Cortex of kidney (tissue), 1 donor: ENCODE results near the gene PTPRN2.
"Not testable (repeated sequence)": the region's sequence is repeated elsewhere in the genome, so short reads cannot be mapped to it uniquely, and the experiment has no call there.

Experiments used
- DNase-seq: peaks from one replicate; lab custom pipeline; 2025; lab: John Stamatoyannopoulos, UW

The PTPRN2 gene

DNA sequence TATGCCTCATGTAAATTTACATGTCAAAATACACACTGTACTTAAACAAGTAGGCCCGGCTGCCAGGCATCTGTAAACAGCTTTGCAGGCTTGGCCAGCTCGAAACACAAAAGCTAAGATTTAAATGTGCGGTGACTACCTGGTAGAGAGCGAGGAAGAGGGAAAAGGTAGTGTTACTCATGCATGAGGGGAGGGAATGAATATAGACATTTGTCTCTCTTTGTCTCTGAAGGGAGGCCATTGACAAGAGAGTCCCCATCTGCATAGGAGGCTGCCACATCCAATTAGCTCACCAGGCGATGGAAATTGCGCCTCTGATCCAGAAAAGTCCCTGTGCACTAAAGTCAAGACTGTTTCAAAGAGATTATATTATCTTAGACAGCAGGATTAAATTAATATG is 535.8 kb downstream of the PTPRN2 start:
- DNase-seq: no peak

DNA sequence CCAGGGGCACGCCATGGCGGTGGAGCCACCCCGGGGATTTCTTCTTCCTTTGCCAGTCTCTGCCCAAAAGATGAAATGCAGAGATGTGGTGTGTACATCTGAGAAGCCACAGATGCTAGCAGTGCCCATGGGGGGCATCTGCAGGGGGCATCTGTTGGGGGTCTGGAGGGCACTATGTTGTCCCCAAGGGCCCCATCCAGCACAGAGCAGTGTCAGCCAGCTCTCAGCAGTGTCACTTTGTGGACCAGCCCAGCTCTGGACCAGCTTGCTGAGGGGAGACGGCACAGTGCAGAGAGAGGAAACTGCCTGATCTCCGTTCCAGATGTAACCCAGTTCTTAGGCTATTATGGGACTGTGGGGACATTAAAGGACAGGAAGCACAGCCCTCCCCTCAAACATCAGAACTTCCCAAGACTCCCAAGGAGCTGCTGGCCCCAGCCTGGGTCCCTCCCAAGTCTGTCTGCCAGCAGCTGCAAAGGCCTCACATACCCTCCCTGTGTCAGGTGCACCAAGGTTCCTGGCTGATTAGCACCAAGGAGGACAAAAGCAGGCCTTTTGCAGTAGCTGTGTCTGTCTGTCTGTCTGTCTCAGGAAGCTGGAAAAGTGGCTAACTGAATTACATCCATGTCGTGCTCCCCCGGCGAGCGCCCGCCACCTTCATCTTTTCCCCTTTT is 536.5 kb downstream of the PTPRN2 start:
- DNase-seq: no peak

DNA sequence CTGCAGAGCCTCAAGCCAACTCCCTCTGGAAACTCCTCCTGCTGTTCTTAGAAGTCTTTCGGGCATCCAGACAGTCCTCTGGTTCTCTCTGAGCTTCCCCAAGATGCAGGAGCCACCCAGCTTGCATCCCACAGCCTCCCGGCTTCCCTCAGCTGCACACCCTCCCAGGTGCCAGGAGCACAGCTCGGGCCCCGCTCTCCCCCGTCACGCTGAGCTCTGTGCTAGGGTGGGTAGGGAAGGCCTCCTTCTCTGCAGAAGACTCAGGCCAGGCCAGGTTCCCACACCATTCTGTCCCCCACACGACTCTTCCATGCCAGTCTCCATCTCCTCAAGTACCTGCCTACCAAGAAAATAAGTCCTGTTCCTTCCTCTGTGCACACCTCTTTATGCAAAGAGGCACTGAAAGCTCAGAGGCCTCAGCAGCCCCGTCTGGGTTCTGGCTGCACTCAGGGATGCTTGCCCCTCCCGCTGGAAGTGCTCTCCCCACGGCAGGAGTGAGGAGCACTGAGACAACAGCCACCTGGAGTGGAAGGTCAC is 537.1 kb downstream of the PTPRN2 start:
- no peak for DNase-seq

DNA sequence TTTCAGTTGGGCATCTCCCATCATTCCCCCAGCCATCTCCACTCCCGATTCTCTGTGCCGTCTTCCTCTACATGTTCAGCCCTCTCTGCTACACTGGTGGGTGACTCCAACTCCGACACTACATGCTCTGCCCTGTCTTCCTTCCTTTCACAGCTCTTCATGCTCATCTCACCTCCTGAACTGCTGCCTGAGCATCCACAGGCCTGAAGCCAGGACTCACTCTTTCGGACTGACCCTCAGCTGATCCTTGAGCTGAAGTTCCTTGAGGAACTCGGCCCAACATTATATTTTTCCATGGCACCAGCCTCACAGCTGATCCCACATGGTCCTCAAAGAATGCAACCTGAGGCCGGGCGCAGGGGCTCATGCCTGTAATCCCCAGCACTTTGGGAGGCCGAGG is 538.4 kb downstream of the PTPRN2 start:
- DNase-seq: no peak

DNA sequence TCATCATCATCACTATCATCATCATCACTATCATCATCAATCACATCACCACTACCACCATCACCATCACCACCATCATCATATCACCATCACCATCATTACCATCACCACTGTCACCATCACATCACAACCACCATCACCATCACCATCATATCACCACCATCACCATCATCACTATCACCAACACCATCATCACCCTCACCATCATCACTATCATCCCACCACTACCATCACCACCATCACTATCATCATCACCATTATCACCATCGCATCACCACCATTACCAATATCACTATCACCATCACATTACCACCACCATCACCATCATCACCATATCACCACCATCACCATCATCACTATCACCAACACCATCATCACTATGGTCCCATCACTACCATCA is 539.1 kb downstream of the PTPRN2 start:
- DNase-seq: no peak

DNA sequence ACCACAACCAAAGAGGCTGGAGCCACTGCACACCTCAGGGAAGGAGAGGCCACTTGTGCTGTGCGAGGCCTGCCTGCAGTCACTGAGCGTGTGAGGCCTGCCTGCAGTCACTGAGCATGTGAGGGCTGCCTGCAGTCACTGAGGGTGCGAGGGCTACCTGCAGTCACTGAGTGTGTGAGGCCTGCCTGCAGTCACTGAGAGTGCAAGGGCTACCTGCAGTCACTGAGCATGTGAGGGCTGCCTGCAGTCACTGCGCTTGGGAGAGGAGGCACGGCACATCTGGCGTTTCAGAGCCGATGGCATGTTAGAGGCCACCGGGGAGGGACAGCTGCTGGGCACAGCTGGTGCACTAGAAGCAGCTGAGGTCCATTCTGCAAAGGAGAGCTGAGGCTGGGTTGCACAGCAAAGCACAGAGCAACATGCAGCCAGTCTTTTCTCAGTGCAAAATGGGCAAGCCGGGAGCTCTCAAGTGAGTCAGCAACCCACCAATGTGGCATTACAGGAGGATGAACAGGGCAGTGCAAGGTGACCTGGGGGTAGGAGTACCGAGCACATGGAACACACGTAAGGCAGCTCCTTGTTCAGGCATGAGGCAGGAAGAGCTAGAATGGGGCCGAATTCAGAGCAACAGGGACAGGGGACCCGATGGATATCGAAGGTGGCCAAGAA is 540.1 kb downstream of the PTPRN2 start:
- no peak for DNase-seq

DNA sequence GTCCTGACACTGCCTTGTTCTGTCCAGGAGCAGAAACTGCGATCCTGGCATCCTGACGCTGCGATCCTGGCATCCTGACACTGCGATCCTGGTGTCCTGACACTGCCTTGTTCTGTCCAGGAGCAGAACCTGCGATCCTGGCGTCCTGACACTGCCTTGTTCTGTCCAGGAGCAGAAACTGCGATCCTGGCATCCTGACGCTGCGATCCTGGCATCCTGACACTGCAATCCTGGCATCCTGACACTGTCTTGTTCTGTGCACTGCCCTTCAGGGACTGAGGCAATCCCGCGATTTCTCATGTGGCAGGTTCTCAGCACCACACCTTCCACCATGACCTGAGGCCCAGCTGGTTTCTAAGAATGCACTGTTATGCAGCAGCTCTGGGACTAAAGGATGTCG is 541.4 kb downstream of the PTPRN2 start:
- not testable (repeated sequence) for DNase-seq

DNA sequence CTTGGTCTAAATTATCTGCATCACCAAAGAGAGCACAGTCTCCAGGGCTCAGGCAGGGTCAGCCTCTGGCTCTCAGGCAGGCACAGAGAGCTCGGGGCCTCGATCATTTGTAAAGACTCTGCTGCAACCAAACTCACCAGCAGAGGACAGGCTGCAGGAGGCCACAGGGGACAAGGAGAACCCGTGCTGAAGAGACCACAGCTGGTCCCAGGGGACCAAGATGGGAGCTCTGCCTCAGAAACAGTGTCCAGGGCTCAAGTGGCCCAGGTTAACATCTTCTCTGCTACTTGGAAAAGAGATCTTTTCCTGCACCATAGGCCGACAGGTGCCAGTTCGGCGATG is 543.2 kb downstream of the PTPRN2 start:
- DNase-seq: no peak

DNA sequence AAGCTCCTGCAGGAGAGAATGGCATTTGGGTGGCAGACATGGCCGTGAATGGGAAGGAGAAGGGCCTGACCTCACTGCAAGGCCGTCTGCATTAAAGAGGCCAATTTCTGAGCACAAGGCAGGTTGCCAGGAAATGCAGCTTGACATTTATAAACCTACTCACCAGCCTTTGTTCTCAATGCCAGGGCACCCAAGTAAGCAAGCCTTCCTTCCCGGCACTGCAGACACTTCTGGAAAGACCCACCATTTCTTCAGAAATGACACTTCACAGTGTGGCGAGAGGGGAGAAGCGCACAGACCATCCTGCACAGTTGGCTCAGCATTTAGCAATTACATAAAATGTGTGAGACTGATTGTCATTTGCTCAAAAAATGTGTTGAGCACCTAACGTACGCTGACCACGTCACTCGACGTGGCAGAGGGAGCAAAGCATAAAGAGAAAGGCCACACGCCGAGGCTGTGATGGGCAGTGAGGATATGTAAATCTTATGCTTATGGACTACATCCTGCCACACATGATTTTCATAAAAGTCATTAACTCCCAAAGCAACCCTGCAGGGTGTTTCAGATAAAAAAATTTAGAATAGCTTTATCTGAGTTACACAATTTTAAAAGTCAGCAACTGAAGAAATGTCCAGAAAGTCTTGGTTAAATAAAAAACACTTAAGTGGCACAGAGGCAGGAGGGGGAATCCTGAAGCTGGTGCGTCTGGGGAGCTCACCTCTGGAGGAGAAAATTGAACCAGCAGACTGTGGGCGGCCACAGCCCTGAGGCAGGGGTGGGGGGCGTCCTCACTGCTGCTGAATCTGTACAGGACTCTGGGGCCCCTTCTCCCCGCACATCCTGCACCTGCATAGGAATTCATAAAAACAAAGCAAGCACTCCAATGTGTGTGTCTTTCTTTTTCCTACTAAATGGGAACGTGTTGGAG is 543.8 kb downstream of the PTPRN2 start:
- DNase-seq: no peak

DNA sequence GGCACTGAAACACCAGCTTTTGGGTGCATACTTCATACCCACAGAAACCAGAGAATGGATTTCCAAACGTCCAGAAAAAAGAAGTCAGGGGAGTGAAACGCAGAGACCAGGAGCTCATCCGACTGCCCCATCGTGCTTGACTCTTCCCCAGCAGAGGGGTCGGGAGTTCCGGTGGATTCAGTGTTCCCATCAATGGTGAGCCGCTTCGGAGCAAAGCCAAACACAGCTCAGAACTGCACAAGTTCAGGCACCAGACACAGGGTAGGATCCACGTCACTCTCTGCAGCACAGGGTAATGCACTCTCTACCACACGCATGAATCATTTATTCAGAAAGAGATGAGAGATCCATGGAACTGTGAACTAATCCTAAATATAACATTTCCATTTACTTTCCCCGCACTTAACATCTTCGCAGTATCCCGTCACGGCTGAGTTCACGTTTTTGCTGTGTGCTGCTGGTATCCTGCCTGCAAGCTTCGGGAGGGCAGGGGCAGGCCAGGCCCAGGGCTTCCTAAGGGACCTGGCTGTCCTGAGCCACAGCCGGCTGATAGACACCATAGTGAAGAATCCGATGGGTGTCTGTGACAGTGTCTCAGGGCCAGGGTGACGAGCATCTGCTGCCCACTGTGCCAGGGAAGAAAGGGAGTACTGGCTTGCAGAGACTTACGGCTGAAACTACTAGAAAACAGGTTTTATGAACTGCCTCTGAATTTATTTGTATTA is 545.3 kb downstream of the PTPRN2 start:
- DNase-seq: no peak

DNA sequence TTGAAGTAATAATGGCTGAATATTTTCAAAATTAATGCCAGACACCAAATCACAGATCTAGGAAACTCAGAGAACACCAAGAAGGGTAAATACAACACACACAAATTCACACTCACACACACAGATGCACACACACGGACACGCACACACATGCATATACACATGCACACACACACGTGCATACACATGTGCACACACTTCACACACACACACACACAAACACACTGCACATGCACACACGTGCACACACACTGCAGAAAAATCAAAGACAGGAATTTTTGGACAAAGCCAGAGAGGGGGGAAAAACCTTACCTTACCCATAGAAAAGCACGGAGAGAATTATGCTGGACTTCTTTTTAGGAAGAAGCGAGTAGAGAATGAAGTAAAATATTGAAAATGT is 547.4 kb downstream of the PTPRN2 start:
- DNase-seq: no peak

DNA sequence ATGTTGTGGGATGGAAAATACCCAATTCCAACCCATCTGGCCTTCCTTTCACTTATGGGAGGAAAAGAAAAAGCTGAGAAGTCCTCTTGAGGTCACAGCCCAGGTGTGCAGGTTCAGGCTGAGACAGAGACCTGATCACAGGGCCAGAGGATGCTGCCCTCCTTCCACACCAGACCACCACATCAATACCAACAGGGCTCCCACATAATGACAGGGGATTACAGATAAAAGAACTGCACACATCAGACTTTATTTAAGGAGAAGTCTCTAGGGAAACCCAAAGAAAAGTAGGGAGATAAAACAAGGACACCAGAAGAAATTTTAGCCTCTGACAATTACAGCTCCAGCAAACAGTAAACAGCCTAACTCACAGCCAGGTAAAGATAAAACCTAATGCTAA is 548.4 kb downstream of the PTPRN2 start:
- no peak for DNase-seq

DNA sequence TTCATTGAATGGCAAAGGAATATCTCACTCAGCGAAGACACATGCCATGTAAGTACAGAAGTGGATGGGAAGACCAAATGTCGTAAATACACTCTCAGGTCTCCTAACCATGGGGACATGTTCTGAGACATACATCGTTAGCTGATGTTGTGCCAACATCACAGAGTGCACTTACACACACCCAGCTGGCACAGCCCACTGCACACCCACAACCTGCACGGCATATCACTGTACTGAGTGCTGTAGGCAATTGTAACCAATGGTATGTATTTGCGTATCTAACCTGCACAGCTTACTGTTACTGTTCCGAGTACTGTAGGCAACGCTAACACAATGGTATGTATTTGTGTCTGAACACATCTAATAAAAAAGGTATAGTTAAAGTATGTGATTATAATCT is 550.4 kb downstream of the PTPRN2 start:
- no peak for DNase-seq

DNA sequence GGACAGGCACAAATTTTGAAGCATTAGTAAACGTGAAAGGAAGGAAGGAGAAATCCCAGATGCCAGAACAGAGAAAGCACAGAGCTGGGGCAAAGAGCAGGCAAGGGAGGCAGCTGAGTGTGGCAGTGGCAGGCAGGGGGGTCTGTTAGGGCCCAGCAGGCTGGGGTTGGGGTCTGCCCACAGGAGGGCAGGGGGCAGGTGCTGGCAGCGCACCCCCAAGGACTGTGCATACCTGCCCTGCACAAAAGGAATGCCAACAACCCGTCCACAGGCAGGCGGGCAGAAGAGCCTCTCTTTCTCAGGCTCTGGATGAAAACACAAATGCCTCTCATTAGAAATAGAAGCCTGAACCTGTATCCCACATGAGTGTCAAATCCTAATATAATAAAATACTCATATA is 552.3 kb downstream of the PTPRN2 start:
- DNase-seq: no peak

DNA sequence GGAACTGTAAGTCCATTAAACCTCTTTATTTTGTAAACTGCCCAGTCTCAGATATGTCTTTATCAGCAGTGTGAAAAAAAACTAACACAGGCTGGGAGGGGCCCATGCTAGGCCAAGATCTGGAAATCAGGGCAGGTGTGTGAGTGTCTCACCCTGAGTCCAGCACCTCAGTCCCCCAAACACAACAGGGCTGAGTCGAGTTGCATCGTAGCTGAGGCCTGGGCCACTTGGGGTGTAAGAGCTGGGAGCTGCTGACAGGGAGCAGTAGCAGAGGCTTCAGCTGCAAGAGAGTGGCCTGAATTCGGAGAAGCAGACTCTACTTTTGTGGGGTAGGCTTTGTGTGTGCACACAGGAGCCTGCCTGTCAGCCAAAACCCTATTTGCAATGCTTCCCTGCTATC is 553.1 kb downstream of the PTPRN2 start:
- DNase-seq: no peak

DNA sequence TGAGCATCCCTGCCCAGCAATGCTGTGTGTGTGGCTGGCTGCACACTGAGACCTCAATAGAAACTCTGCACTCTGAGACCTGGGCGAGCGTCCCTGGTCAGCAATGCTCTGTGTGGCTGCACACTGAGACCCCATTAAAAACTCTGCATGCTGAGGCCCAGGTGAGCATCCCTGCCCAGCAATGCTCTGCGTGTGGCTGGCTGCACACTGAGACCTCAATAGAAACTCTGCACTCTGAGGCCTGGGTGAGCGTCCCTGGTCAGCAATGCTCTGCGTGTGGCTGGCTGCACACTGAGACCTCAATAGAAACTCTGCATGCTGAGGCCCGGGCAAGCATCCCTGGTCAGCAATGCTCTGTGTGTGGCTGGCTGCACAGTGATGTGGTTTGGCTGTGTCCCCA is 553.7 kb downstream of the PTPRN2 start:
- not testable (repeated sequence) for DNase-seq

DNA sequence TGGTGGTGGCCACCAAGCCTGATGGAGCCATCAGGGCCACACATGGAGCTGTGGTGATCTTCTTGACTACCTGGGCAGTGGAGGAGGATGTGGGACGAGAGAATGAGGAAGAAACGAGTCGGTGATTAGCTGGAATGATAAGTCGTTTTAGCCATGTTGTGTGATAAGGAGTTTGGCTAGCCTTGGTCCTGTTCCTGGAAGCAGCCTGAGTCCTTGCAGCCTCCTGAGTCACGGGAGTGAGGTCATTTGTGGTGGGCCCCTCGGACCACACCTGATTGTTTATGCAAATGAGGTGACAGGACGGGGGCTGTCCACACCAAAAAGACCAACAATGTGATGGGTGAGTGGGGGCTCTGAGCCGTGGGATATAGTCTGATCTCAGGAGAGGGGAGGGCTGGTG is 554.4 kb downstream of the PTPRN2 start:
- no peak for DNase-seq

DNA sequence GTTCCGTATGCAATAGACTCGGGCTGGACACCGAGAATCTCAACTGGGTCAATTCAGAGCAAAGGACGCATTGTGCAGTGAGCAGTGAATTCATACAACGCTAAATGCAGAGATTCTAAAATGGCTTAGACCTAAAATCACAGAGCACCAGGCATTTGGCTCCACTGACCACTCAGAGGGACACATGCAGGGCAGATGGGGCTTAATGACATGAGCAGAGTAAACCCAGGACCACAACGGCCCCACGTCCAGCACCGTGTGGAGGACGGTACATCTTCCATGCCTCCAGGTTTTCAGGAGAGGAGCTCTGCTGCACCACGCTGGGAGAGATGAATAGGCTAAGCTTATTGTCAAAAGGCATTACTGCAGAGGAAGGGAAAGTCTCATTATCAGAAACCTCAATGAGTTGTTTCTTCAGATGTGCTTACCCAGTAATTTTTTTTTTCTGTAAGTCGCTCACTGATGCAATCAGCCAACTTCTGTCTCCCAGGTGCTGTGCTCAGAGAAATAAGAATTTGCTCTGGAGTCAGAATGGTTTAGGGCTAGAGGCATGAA is 555.0 kb downstream of the PTPRN2 start:
- DNase-seq: no peak

DNA sequence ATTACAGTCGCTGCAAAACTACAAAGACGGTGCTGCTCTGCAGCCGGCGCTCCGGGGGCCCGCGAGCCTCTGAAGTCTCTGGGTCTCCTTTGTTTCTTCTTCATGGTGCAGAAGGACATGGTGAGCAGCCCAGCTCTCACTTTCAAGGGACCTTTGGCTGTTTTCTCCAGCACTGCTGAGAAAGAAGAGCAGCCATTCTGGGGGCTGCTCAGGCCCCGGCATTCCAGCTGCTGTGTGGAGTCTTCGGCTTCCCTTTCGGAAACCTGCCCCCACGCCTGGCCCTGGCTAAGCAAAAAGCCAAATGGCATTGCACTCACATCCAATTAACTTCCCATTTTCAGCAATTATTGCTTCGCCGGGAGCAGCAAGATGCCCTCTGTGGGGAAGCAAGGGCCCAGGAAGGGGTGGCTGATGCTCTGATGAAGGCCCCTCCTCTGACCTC is 555.7 kb downstream of the PTPRN2 start:
- no peak for DNase-seq

DNA sequence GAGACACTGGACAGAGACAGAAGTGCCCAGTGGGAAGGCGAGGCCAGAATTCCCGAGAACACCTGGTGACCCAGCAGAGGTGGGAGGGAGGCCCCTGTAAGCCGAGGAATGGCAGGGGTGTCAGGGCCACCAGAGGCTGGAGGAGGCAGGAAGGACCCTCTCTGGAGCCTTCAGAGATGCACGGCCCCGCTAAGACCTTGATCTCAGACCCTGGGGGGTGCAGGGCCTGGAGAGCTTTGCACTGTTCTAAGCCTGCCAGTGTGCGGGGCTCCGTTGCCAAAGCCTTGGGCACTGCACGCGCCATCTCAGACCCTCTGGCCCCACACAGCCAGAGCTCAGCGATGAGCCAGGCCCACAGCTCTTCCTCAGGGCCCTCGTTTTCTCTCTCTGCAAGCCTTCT is 557.1 kb downstream of the PTPRN2 start:
- no peak for DNase-seq

DNA sequence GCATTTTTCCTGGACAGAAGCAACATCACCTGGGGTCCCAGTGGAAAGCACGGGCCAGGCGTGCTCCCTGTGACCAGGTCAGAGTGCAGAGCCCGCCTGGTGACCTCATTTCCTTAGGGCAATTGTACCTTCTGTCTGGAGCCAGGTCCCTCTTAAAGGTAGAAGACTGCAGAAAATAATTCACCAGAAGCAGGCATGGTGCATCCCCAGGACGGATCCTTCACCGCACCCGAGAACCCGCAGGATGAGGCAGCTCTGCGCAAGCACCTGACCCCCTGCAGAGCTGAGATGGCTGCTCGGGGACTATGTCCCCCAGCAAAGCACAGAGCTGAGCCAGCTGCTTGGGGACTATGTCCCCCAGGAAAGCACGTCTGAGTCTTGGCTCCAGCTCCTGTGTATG is 557.6 kb downstream of the PTPRN2 start:
- DNase-seq: no peak

DNA sequence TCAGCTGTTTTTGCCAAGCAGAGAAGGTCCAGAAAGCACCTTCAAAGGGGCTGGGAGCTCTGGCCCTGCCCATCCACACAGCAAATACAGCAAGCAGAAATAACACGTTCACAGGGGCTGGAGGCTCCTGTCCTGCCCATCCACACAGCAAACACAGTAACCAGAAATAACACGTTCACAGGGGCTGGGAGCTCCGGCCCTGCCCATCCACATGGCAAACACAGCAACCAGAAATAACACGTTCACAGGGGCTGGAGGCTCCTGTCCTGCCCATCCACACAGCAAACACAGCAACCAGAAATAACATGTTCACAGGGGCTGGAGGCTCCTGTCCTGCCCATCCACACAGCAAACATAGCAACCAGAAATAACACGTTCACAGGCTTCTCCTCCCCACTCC is 558.1 kb downstream of the PTPRN2 start:
- no peak for DNase-seq
